SK-N-MC (cell line): ENCODE data around the gene ANKFY1.

Experiments used
- DNase-seq: peaks from one replicate; pipeline ENCODE4 v3.0.0-alpha.2; 2011; ENCODE audit warnings: low read depth, low spot score
- H3K27ac ChIP-seq: fragments of 200-600 bp; sonication (generic); 2 replicates; pipeline ENCODE4 v1.5.1; 2016; ENCODE audit warnings: mixed run types
- H3K36me3 ChIP-seq: fragments of 200-600 bp; sonication (generic); 2 replicates; pipeline ENCODE4 v1.6.1; 2017; ENCODE audit warnings: antibody characterized with exemption, low read length, mixed read lengths; ENCODE audit not compliant: insufficient read depth
- H3K4me3 ChIP-seq: fragments of 200-600 bp; sonication (generic); 2 replicates; pipeline ENCODE4 v1.5.1; 2016
- H3K9ac ChIP-seq: fragments of 200-600 bp; sonication (generic); 2 replicates; pipeline ENCODE4 v1.8.0; 2017; ENCODE audit warnings: mixed run types, mixed read lengths; ENCODE audit not compliant: insufficient read length
- H3K9me3 ChIP-seq: fragments of 200-600 bp; sonication (generic); 2 replicates; pipeline ENCODE4 v1.6.1; 2017; ENCODE audit warnings: low read depth, mild to moderate bottlenecking, antibody characterized with exemption, low read length, moderate library complexity, mixed read lengths
- EZH2 ChIP-seq: fragments of 200-600 bp; sonication (generic); IDR thresholded peaks from one replicate; pipeline ENCODE4 v1.6.1; 2017; ENCODE audit warnings: antibody characterized with exemption
- FOXP2 ChIP-seq: optimal IDR thresholded peaks from 2 replicates; pipeline ENCODE3; 2011; ENCODE audit warnings: mild to moderate bottlenecking, moderate library complexity; ENCODE audit not compliant: insufficient read depth; ENCODE audit errors: extremely low read length, control extremely low read depth
- POLR2AphosphoS5 ChIP-seq: IDR thresholded peaks from 2 replicates; pipeline ENCODE4 v1.6.1; 2012; ENCODE audit warnings: mild to moderate bottlenecking, low read depth, low read length, borderline replicate concordance

Gene ANKFY1

GRCh38 chr17:4215882-4216570 is 47.8 kb downstream of the ANKFY1 start:
- peak overlapping the region; percentile 16; the same call in 1 of the 2 replicates for H3K27ac ChIP-seq
- no peak for DNase-seq
- no peak overlapping the region for H3K9ac ChIP-seq
- H3K36me3 ChIP-seq, result 0 out of 2 replicates have a peak, but pooled peaks cover 4% of the 10 kb centered on the region
- H3K9me3 ChIP-seq, result no peaks in the 10 kb centered on the region
- H3K4me3 ChIP-seq, result no peak overlapping the region
- no peak for TF ChIP-seq FOXP2
- TF ChIP-seq EZH2, result no peak

DNA sequence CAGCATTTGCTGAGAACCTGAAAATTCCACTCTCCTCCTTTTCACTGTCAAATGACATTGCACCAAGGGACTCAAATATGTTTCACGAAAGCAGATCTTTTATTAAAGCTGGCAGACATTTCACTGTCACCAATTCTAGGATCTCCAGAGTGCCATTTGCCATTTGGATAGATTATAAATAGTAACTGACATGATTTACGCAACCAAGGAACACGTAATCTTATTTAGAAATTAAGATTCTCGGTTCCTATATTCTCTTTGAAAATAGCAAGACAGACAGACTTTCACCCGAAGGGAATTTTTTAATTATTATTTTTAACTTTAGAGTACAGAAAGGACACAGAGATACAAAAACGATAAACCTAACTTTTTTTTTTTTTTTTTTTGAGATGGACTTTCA is 49.6 kb downstream of the ANKFY1 start:
- H3K4me3 ChIP-seq, result no peak overlapping the region
- H3K36me3 ChIP-seq, result peaks cover 14% of the 10 kb centered on the region
- no peak overlapping the region for H3K9ac ChIP-seq
- H3K27ac ChIP-seq, result no peak overlapping the region
- DNase-seq, result no peak
- TF ChIP-seq EZH2 (no peak), FOXP2 (no peak), POLR2AphosphoS5 (no peak)
- H3K9me3 ChIP-seq, result no peaks in the 10 kb centered on the region

DNA sequence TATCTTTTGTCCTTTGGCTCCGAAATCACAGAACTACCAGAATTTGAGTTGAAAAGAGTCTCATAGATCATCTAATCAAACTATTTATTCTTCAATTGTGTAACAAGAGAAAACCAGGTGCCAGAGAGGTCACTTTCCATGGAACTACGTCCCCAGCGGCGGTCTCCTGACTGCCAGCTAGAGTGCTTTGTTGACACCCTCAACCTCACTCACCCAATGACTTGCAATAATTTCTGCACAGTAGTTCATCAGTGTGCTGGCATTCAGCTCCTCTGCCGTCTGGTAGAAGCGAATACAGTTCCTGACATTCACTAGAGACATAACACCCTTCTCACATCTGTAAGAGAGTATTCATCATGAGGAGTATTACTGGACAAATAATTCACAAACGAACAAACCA is 54.2 kb downstream of the ANKFY1 start:
- TF ChIP-seq EZH2, result no peak
- no peak for TF ChIP-seq FOXP2
- no peak for TF ChIP-seq POLR2AphosphoS5
- Histone ChIP-seq H3K9me3 (no peaks in the 10 kb centered on the region), H3K27ac (no peak overlapping the region), H3K36me3 (peaks cover 48% of the 10 kb centered on the region), H3K9ac (no peak overlapping the region), H3K4me3 (no peak overlapping the region)
- no peak for DNase-seq

- no peak for TF ChIP-seq EZH2
- no peak for TF ChIP-seq FOXP2
- no peak for TF ChIP-seq POLR2AphosphoS5
- Histone ChIP-seq H3K36me3 (peaks cover 57% of the 10 kb centered on the region), H3K9ac (no peak overlapping the region), H3K4me3 (no peak overlapping the region), H3K9me3 (no peaks in the 10 kb centered on the region), H3K27ac (no peak overlapping the region)
- no peak for DNase-seq
Measured at GRCh38 chr17:4208238-4208637, 55.5 kb downstream of the ANKFY1 start.

DNA sequence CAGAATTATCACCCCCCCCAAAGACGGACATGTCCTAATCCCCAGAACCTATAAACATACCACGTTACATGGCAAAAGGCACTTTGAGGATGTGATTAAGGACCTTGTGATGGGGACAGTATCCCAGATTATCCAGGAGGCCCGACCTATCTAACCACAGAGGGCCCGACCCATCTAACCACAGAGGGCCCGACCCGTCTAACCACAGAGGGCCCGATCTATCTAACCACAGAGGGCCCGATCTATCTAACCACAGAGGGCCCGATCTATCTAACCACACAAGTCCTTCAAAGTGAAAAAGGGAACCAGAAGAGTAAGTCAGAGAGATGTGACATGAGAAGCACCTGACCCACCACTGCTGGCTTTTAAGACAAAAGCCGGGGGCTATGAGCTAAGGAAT is 56.8 kb downstream of the ANKFY1 start:
- no peak for DNase-seq
- H3K9ac ChIP-seq, result no peak overlapping the region
- no peak overlapping the region for H3K27ac ChIP-seq
- H3K36me3 ChIP-seq, result peaks cover 57% of the 10 kb centered on the region
- TF ChIP-seq POLR2AphosphoS5 (no peak), EZH2 (no peak), FOXP2 (no peak)
- no peak overlapping the region for H3K4me3 ChIP-seq
- H3K9me3 ChIP-seq, result no peaks in the 10 kb centered on the region

GRCh38 chr17:4205917-4206316 is 57.9 kb downstream of the ANKFY1 start:
- H3K9ac ChIP-seq, result no peak overlapping the region
- H3K27ac ChIP-seq, result no peak overlapping the region
- H3K9me3 ChIP-seq, result no peaks in the 10 kb centered on the region
- no peak overlapping the region for H3K4me3 ChIP-seq
- H3K36me3 ChIP-seq, result peaks cover 57% of the 10 kb centered on the region
- no peak for DNase-seq
- no peak for TF ChIP-seq FOXP2
- TF ChIP-seq EZH2, result no peak
- TF ChIP-seq POLR2AphosphoS5, result no peak

GRCh38 chr17:4204710-4205173 is 59.0 kb downstream of the ANKFY1 start:
- H3K4me3 ChIP-seq, result no peak overlapping the region
- H3K9me3 ChIP-seq, result no peaks in the 10 kb centered on the region
- TF ChIP-seq FOXP2 (no peak), POLR2AphosphoS5 (no peak), EZH2 (no peak)
- H3K9ac ChIP-seq, result no peak overlapping the region
- DNase-seq, result no peak
- H3K36me3 ChIP-seq, result peaks cover 53% of the 10 kb centered on the region
- no peak overlapping the region for H3K27ac ChIP-seq

DNA sequence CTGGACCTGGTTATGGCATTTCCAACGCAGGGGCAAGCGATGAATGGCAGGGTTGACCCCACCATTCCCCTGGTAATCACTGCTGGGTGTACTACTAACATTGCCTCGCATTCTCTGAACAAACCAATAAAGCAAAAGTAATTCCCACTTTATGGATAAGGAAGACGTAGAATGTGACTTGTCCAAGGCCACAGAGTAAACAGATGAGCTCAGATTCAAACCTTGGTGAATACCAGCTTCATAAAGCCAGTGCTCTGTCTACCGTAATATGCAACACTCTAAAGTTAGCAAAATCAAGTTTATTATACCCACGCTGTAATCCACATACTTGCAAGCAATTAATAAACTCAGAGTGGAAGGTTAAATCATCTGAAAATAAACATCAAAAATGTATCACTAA is 59.6 kb downstream of the ANKFY1 start:
- Histone ChIP-seq H3K9ac (no peak overlapping the region), H3K36me3 (peaks cover 52% of the 10 kb centered on the region), H3K4me3 (no peak overlapping the region), H3K27ac (peak overlapping the region; percentile 54), H3K9me3 (no peaks in the 10 kb centered on the region)
- no peak for DNase-seq
- no peak for TF ChIP-seq POLR2AphosphoS5
- TF ChIP-seq FOXP2, result no peak
- TF ChIP-seq EZH2, result no peak

DNA sequence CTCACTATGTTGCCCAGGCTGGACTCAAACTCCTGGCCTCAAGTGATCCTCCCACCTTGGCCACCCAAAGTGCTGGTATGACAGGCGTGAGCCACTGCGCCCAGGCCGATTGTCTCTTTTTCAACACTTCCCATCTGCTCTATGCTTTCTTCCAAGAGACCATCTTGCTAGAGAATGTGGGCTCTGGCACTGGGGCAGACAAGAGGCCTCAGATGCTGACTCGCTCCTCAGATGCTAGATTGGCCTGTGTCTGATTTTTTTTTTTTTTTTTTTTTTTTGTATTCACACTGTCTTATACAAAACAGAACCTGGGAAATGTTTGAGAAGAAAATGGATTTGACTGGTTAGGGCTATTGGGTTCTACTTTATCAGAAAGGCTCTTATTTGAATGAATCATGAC is 62.6 kb downstream of the ANKFY1 start:
- Histone ChIP-seq H3K27ac (no peak overlapping the region), H3K36me3 (peaks cover 41% of the 10 kb centered on the region), H3K9me3 (no peaks in the 10 kb centered on the region), H3K9ac (no peak overlapping the region), H3K4me3 (no peak overlapping the region)
- DNase-seq, result no peak
- TF ChIP-seq POLR2AphosphoS5, result no peak
- TF ChIP-seq EZH2, result no peak
- no peak for TF ChIP-seq FOXP2
